Activated CD4-positive, alpha-beta memory T cell treated with anti-CD3 and anti-CD28 coated beads for 36 hours (primary cell): ENCODE data around the gene ATP8A1. TPM values are rescaled to one million over a fixed set of nuclear protein-coding genes. Genes with fewer than 3 reads are reported as not detected.

Source experiments
- CTCF ChIA-PET: fragments of 350-600 bp; sonication (Branson Sonifier 250); formaldehyde crosslinking; loops from one replicate; lab custom pipeline; 2021; ENCODE audit warnings: antibody characterized with exemption, inconsistent platforms; lab: Charles Lee
- POLR2A ChIA-PET: fragments of 350-600 bp; sonication (Branson Sonifier 250); formaldehyde crosslinking; loops from one replicate; lab custom pipeline; 2021; ENCODE audit warnings: antibody characterized with exemption; lab: Charles Lee
- DNase-seq: peaks from one replicate; pipeline ENCODE4 v3.0.0-alpha.2; 2020
- H3K27ac Mint-ChIP-seq: one replicate; pipeline ENCODE4 v1.8.0; 2021; ENCODE audit warnings: mixed read lengths
- H3K27me3 Mint-ChIP-seq: one replicate; pipeline ENCODE4 v1.8.0; 2021; ENCODE audit warnings: mixed read lengths
- H3K36me3 Mint-ChIP-seq: one replicate; pipeline ENCODE4 v1.8.0; 2021; ENCODE audit warnings: mixed read lengths
- H3K4me1 Mint-ChIP-seq: one replicate; pipeline ENCODE4 v1.8.0; 2021; ENCODE audit warnings: low read depth, mixed read lengths
- H3K4me3 Mint-ChIP-seq: one replicate; pipeline ENCODE4 v1.8.0; 2021; ENCODE audit warnings: mild to moderate bottlenecking, mixed read lengths
- H3K9me3 Mint-ChIP-seq: one replicate; pipeline ENCODE4 v1.8.0; 2021; ENCODE audit warnings: mixed read lengths
- intact Hi-C: fragments of 100-400 bp; cut with micrococcal nuclease; formaldehyde crosslinking; loops from one replicate; pipeline ENCODE4 v1.15.1; 2023
- total RNA-seq, 2 experiments: library from RNA; stranded (reverse); gene quantifications; one replicate each; pipeline ENCODE4 v1.2.3, GENCODE V29; 2021

ATP8A1 gene
- total RNA-seq, 2 experiments from 2014 or later, result 23.9 to 24.0 TPM

DNA sequence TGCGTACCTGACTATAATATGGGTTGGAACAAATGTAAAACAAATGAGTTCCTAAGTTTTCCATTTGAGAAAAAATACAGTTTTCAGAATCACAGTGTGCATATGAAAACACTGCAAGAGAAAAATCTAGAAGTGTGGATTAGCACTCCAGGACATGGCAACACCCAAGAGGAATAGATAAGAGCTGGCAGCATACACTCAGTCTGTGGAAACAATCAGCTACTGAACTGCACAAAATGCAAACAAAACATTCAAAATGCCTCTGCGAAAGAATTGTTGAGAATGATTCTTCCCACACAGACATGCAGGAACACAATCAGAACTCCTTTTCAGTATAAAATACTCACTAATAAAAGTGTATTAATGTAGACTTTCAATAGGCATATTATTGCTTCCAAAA lies 39.9 kb downstream of the ATP8A1 start:
- CTCF ChIA-PET, result no interaction called here
- no peaks in the 10 kb centered on the region for H3K27me3 Mint-ChIP-seq
- no peak overlapping the region for H3K27ac Mint-ChIP-seq
- no peak overlapping the region for H3K4me3 Mint-ChIP-seq
- H3K4me1 Mint-ChIP-seq, result no peaks in the 10 kb centered on the region
- H3K9me3 Mint-ChIP-seq, result no peaks in the 10 kb centered on the region
- DNase-seq, result no peak
- intact Hi-C loops, result no loop called here
- peaks cover 30% of the 10 kb centered on the region for H3K36me3 Mint-ChIP-seq
- POLR2A ChIA-PET, result no interaction called here

GRCh38 chr4:42616572-42616971 lies 40.3 kb downstream of the ATP8A1 start:
- H3K27ac Mint-ChIP-seq, result no peak overlapping the region
- ChIA-PET CTCF (no interaction called here), POLR2A (no interaction called here)
- peaks cover 25% of the 10 kb centered on the region for H3K36me3 Mint-ChIP-seq
- H3K27me3 Mint-ChIP-seq, result no peaks in the 10 kb centered on the region
- no peak overlapping the region for H3K4me3 Mint-ChIP-seq
- intact Hi-C loops, result no loop called here
- no peaks in the 10 kb centered on the region for H3K9me3 Mint-ChIP-seq
- DNase-seq, result no peak
- no peaks in the 10 kb centered on the region for H3K4me1 Mint-ChIP-seq

DNA sequence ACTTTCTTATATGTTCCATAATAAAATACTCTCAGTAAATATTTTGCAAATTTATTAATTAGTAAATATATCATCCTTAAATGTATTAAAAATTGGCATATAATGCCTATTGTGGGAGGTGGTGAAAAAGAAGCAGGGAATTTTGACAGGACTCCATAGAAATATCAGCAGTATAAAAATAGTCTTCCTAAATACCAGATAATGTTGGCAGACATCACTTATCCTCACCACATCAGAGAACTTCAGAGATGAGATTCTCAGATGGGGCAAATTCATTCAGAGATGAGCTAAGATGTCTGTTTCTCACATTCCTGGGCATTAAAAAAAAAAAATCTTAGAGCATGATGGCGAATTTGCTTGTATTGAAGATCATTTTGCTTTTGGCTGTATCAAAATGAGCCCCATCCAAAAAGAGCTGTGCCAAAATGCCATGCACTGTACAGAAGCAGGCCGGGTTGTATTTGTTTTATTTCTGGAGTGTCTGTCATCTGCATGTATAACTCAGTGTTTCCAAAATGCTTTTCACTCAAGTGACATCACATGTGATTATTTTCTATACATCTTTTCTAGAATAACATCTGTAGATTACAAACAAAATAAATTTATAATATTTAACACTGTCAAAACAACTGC lies 41.7 kb downstream of the ATP8A1 start:
- H3K27ac Mint-ChIP-seq, result no peak overlapping the region
- no peaks in the 10 kb centered on the region for H3K9me3 Mint-ChIP-seq
- no peaks in the 10 kb centered on the region for H3K4me1 Mint-ChIP-seq

DNA sequence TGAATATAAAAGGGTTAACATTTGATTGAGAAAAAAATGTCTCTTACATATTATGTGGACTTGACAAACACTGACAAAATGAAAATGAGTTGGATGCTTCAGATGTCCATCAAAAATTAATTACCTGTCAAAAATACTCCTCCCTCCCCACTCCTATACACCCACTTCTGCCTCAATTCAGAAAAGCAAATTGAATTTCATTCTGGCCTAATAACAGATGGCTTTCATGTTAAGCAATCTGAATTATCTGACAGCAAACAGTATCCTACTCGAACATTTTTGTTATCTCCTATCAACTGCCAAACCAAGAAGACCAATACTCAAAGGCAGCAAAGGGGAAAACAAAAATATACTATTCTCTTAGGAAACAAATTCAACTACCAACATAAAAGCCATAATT lies 44.0 kb downstream of the ATP8A1 start:
- Mint-ChIP-seq H3K36me3 (peaks cover 36% of the 10 kb centered on the region), H3K4me3 (no peak overlapping the region), H3K4me1 (peaks cover 12% of the 10 kb centered on the region), H3K27me3 (no peaks in the 10 kb centered on the region), H3K9me3 (no peaks in the 10 kb centered on the region), H3K27ac (no peak overlapping the region)
- ChIA-PET CTCF (no interaction called here), POLR2A (no interaction called here)
- DNase-seq, result no peak
- intact Hi-C loops, result no loop called here

More for the DNA sequence above, 41.7 kb downstream of the ATP8A1 start:
- H3K27me3 Mint-ChIP-seq, result no peaks in the 10 kb centered on the region
- POLR2A ChIA-PET, result no interaction called here
- H3K36me3 Mint-ChIP-seq, result peaks cover 32% of the 10 kb centered on the region
- intact Hi-C loops, result no loop called here
- CTCF ChIA-PET, result no interaction called here
- no peak overlapping the region for H3K4me3 Mint-ChIP-seq
- DNase-seq, result no peak

- CTCF ChIA-PET, result interaction anchor here (1.3 kb wide), 1 partner anchor 42 kb away, joined by 3 read pairs; no protein-coding TSS in a partner anchor
Measured at GRCh38 chr4:42610941-42611340, 46.0 kb downstream of the ATP8A1 start.

DNA sequence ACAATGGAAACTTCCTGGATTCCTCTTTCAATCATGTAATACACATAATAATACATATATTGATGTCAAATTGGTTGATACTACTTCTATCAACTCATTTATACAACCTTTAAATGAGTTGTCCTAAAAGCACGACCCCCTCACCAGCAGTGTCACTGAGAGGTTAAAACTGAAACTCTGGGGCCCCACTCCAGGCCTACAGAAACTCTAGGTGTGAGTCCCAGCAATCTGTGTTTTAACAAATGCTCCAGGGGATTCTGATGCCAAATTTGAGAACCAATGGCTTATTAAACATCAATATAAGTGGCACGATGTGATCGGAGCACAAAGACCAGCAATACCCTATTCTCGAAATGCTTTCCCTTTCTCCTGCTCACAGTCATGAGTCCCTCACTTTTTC lies 47.9 kb downstream of the ATP8A1 start:
- ChIA-PET POLR2A (interaction anchor here (0.9 kb wide), 1 partner anchor 25 kb away, joined by 3 read pairs; no protein-coding TSS in a partner anchor), CTCF (no interaction called here)
- intact Hi-C loops, result loop anchor here (2.0 kb wide), 2 partner anchors 24 to 64 kb away; no protein-coding TSS in a partner anchor
- peak; percentile 15 for DNase-seq
- Mint-ChIP-seq H3K27me3 (no peaks in the 10 kb centered on the region), H3K27ac (no peak overlapping the region), H3K4me3 (no peak overlapping the region), H3K9me3 (no peaks in the 10 kb centered on the region), H3K4me1 (peaks cover 19% of the 10 kb centered on the region), H3K36me3 (peaks cover 26% of the 10 kb centered on the region)

More at GRCh38 chr4:42610941-42611340, 46.0 kb downstream of the ATP8A1 start:
- POLR2A ChIA-PET, result interaction anchor here (0.6 kb wide), 1 partner anchor 275 kb away, joined by 3 read pairs; no protein-coding TSS in a partner anchor
- Mint-ChIP-seq H3K27ac (no peak overlapping the region), H3K36me3 (peaks cover 32% of the 10 kb centered on the region), H3K9me3 (no peaks in the 10 kb centered on the region), H3K4me1 (peaks cover 19% of the 10 kb centered on the region), H3K27me3 (no peaks in the 10 kb centered on the region), H3K4me3 (no peak overlapping the region)
- no peak for DNase-seq
- intact Hi-C loops, result no loop called here

- peak; percentile 14 for DNase-seq
- H3K36me3 Mint-ChIP-seq, result peaks cover 26% of the 10 kb centered on the region
- H3K27ac Mint-ChIP-seq, result no peak overlapping the region
- ChIA-PET CTCF (interaction anchor here (0.7 kb wide), 1 partner anchor 514 kb away, joined by 3 read pairs; no protein-coding TSS in a partner anchor), POLR2A (interaction anchor here (0.9 kb wide), 1 partner anchor 25 kb away, joined by 3 read pairs; no protein-coding TSS in a partner anchor)
- intact Hi-C loops, result loop anchor here (2.0 kb wide), 2 partner anchors 24 to 64 kb away; no protein-coding TSS in a partner anchor
- H3K4me3 Mint-ChIP-seq, result no peak overlapping the region
- H3K4me1 Mint-ChIP-seq, result peaks cover 19% of the 10 kb centered on the region
- H3K27me3 Mint-ChIP-seq, result no peaks in the 10 kb centered on the region
- no peaks in the 10 kb centered on the region for H3K9me3 Mint-ChIP-seq
Measured at GRCh38 chr4:42608551-42608950, 48.4 kb downstream of the ATP8A1 start.

- Mint-ChIP-seq H3K4me1 (peaks cover 19% of the 10 kb centered on the region), H3K4me3 (no peak overlapping the region), H3K27ac (peak overlapping the region; percentile 20), H3K9me3 (no peaks in the 10 kb centered on the region), H3K36me3 (peaks cover 24% of the 10 kb centered on the region), H3K27me3 (no peaks in the 10 kb centered on the region)
- POLR2A ChIA-PET, result no interaction called here
- CTCF ChIA-PET, result no interaction called here
- DNase-seq, result no peak
- intact Hi-C loops, result loop anchor here (1.0 kb wide), 1 partner anchor 47 kb away; no protein-coding TSS in a partner anchor
Measured at GRCh38 chr4:42607011-42607726, 49.7 kb downstream of the ATP8A1 start.

- Mint-ChIP-seq H3K4me3 (no peak overlapping the region), H3K4me1 (peaks cover 19% of the 10 kb centered on the region), H3K27me3 (no peaks in the 10 kb centered on the region), H3K36me3 (peaks cover 17% of the 10 kb centered on the region), H3K9me3 (no peaks in the 10 kb centered on the region), H3K27ac (no peak overlapping the region)
- POLR2A ChIA-PET, result no interaction called here
- intact Hi-C loops, result no loop called here
- CTCF ChIA-PET, result interaction anchor here (0.6 kb wide), 1 partner anchor 212 kb away, joined by 3 read pairs; no protein-coding TSS in a partner anchor
- no peak for DNase-seq
Measured at GRCh38 chr4:42605264-42605663, 51.6 kb downstream of the ATP8A1 start.

DNA sequence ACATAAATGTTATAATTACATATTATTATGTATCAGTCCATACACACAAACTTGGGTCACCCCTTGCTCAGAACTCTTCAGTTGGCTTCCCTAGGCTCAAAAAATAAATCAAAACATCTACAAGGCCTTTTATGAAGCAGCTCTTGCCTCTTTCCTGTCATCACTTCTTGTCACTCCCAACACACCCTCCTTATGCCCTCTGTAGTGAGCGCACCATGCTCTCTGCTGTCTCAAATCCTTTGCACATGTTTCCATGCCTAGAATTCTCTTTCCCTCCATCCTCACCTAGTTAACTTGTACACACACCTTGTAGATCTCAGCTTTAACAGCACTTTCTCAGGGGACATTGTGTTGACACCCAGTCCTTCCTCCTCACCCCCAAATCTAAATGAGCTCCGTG lies 53.0 kb downstream of the ATP8A1 start:
- Mint-ChIP-seq H3K9me3 (no peaks in the 10 kb centered on the region), H3K36me3 (peaks cover 8% of the 10 kb centered on the region), H3K27ac (no peak overlapping the region), H3K4me3 (no peak overlapping the region), H3K4me1 (peaks cover 10% of the 10 kb centered on the region), H3K27me3 (no peaks in the 10 kb centered on the region)
- intact Hi-C loops, result no loop called here
- ChIA-PET POLR2A (no interaction called here), CTCF (no interaction called here)
- DNase-seq, result no peak

DNA sequence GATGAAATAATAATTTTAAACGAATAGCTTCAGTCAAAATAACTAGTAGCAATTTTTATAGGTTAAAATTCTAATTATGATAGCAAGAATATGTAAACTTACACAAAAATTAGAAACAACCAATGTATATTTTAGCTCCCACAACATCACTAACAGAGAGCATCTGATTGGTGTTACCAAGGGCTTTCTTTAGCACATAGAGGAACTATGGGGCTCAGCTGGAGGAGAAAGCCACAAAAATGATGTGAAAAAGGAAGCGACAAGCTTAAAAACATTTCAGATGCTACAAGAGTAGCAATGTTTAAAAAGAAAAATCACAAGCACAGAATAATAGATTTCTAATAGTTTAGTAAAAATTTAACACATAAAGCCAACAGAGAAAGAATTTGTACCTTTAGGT lies 56.3 kb downstream of the ATP8A1 start:
- CTCF ChIA-PET, result interaction anchor here (1.0 kb wide), 1 partner anchor 32 kb away, joined by 3 read pairs; no protein-coding TSS in a partner anchor
- Mint-ChIP-seq H3K4me1 (no peaks in the 10 kb centered on the region), H3K36me3 (peaks cover 9% of the 10 kb centered on the region), H3K27ac (no peak overlapping the region), H3K9me3 (no peaks in the 10 kb centered on the region), H3K27me3 (no peaks in the 10 kb centered on the region), H3K4me3 (no peak overlapping the region)
- intact Hi-C loops, result no loop called here
- POLR2A ChIA-PET, result no interaction called here
- DNase-seq, result no peak

GRCh38 chr4:42596918-42597317 lies 60.0 kb downstream of the ATP8A1 start:
- ChIA-PET POLR2A (no interaction called here), CTCF (no interaction called here)
- Mint-ChIP-seq H3K4me3 (no peak overlapping the region), H3K36me3 (peaks cover 6% of the 10 kb centered on the region), H3K4me1 (no peaks in the 10 kb centered on the region), H3K27me3 (no peaks in the 10 kb centered on the region), H3K9me3 (no peaks in the 10 kb centered on the region), H3K27ac (no peak overlapping the region)
- intact Hi-C loops, result no loop called here
- no peak for DNase-seq
